Measurements from ENCODE around the gene GALNT4.

DNA sequence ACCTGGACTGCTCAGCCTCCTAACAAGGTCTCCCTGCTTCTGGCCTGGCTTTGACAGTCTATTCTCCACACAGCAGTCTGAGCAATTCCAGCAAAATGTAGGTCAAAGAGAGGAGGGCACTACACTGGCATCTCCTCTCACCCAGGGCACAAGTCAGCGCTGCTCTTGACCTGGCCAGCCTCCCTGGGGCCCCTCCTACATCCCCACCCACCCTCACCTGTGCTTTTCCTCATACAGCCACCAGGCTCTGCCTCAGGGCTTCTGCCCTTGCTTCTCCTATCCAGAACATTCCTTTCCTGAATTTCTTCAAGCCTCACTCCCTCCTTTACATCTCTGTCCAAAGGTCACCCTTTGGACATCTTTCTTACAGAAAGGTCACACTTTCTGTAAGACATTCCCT lies 33.7 kb downstream of the GALNT4 start:
- TF ChIP-seq POLR2A (IDR thresholded peaks at IDR 0.05): no peak
- TF ChIP-seq, protein P1, sequence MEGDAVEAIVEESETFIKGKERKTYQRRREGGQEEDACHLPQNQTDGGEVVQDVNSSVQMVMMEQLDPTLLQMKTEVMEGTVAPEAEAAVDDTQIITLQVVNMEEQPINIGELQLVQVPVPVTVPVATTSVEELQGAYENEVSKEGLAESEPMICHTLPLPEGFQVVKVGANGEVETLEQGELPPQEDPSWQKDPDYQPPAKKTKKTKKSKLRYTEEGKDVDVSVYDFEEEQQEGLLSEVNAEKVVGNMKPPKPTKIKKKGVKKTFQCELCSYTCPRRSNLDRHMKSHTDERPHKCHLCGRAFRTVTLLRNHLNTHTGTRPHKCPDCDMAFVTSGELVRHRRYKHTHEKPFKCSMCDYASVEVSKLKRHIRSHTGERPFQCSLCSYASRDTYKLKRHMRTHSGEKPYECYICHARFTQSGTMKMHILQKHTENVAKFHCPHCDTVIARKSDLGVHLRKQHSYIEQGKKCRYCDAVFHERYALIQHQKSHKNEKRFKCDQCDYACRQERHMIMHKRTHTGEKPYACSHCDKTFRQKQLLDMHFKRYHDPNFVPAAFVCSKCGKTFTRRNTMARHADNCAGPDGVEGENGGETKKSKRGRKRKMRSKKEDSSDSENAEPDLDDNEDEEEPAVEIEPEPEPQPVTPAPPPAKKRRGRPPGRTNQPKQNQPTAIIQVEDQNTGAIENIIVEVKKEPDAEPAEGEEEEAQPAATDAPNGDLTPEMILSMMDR (IDR thresholded peaks at IDR 0.05): peak in 1 of 5 experiments; percentile 19
